Left lung (tissue), 10 donors: ENCODE data around the gene CCDC126. TPM values are rescaled to one million over a fixed set of nuclear protein-coding genes. Genes with fewer than 3 reads are reported as not detected.

Experiments
- ATAC-seq: fragments of 200-7000 bp; cut with Tn5 transposase; one replicate; pipeline ENCODE4 v1.9.1; 2020; ENCODE audit warnings: moderate library complexity
- DNase-seq, 4 donors: peaks; one replicate each; pipeline ENCODE4 v3.0.0-alpha.2; 2013 to 2020
- H3K27ac ChIP-seq, 2 donors: fragments of 200-600 bp; sonication (generic) in 1 of 2; one replicate each; pipeline versions ENCODE4 v1.5.0 to v1.8.0; 2020 to 2021
- H3K27me3 ChIP-seq, 2 donors: fragments of 200-600 bp; sonication (generic) in 1 of 2; one replicate each; pipeline versions ENCODE4 v1.5.0 to v1.8.0; 2020 to 2021
- H3K36me3 ChIP-seq, 2 donors: fragments of 200-600 bp; sonication (generic) in 1 of 2; one replicate each; pipeline versions ENCODE4 v1.5.0 to v1.8.0; 2020 to 2021
- H3K4me1 ChIP-seq, 2 donors: fragments of 200-600 bp; one replicate each; pipeline ENCODE4 v1.8.0; 2021
- H3K4me3 ChIP-seq, 2 donors: fragments of 200-600 bp; sonication (generic) in 1 of 2; one replicate each; pipeline versions ENCODE4 v1.5.0 to v1.8.0; 2020 to 2021; ENCODE audit warnings: mild to moderate bottlenecking in 1 of 2
- H3K9me3 ChIP-seq, 2 donors: fragments of 200-600 bp; sonication (generic) in 1 of 2; one replicate each; pipeline versions ENCODE4 v1.5.0 to v1.8.0; 2020 to 2021
- CTCF ChIP-seq, 2 donors: fragments of 200-600 bp; sonication (generic) in 1 of 2; IDR thresholded peaks; one replicate each; pipeline versions ENCODE4 v1.5.0 to v1.8.0; 2021; ENCODE audit warnings: antibody characterized with exemption in 2 of 2
- intact Hi-C, 2 donors: fragments of 100-400 bp; cut with DNase I; formaldehyde crosslinking; loops; one replicate each; pipeline versions ENCODE4 v1.11.2 to v1.14.2; 2022
- polyA plus RNA-seq, 6 donors: library from polyadenylated mRNA; unstranded; fragments of 120-200 nt; gene quantifications; one replicate each; pipeline ENCODE4 v1.2.1, GENCODE V29; 2013; ENCODE audit not compliant: insufficient read length in 6 of 6
- total RNA-seq, 2 donors: library from RNA; stranded (reverse); fragmentation: NEBNext Ultra II Directional; extraction: Animal tissue kit (Norgen Biotek cat#: 25700); gene quantifications; one replicate each; pipeline ENCODE4 v1.2.1, GENCODE V29; 2021
- donor health status: DM: no; HTN: yes; CAD: no.
- donor health status: DM: no; HTN: no; CAD: no.

CCDC126 gene
- total and polyA plus RNA-seq, 8 donors, result 10.3 to 14.3 (median 11.9) TPM

GRCh38 chr7:23615331-23615730, 18.1 kb downstream of the CCDC126 start:
- intact Hi-C loops, result no loop called here
- H3K27ac ChIP-seq, result no peak overlapping the region

GRCh38 chr7:23616593-23616992, 19.4 kb downstream of the CCDC126 start:
- Histone ChIP-seq H3K4me1 (no peaks in the 10 kb centered on the region), H3K27ac (no peak overlapping the region), H3K27me3 (no peaks in the 10 kb centered on the region), H3K36me3 (peaks cover 0 to 46% of the 10 kb centered on the region in 2 donors), H3K4me3 (no peak overlapping the region), H3K9me3 (peaks cover 0 to 34% of the 10 kb centered on the region in 2 donors)
- intact Hi-C loops, result no loop called here
- DNase-seq, result no peak
- no peak for ATAC-seq
- no peak for TF ChIP-seq CTCF (IDR thresholded peaks at IDR 0.05)

More at GRCh38 chr7:23615331-23615730, 18.1 kb downstream of the CCDC126 start:
- Histone ChIP-seq H3K9me3 (peaks cover 0 to 34% of the 10 kb centered on the region in 2 donors), H3K27me3 (no peaks in the 10 kb centered on the region), H3K4me1 (no peaks in the 10 kb centered on the region), H3K4me3 (no peak overlapping the region), H3K36me3 (peaks cover 0 to 51% of the 10 kb centered on the region in 2 donors)
- peak in 1 of 4 donors; percentile 26 for DNase-seq
- TF ChIP-seq CTCF (IDR thresholded peaks at IDR 0.05), result no peak
- ATAC-seq, result no peak

- Histone ChIP-seq H3K27me3 (no peaks in the 10 kb centered on the region), H3K36me3 (peaks cover 0 to 39% of the 10 kb centered on the region in 2 donors), H3K4me1 (no peaks in the 10 kb centered on the region), H3K27ac (no peak overlapping the region), H3K9me3 (peaks cover 0 to 34% of the 10 kb centered on the region in 2 donors), H3K4me3 (no peak overlapping the region)
- no peak for DNase-seq
- no peak for TF ChIP-seq CTCF (IDR thresholded peaks at IDR 0.05)
- intact Hi-C loops, result no loop called here
- ATAC-seq, result no peak
Measured at GRCh38 chr7:23617482-23617881, 20.3 kb downstream of the CCDC126 start.

- no peak overlapping the region for H3K27ac ChIP-seq
- no peak overlapping the region for H3K4me3 ChIP-seq
- intact Hi-C loops, result no loop called here
- H3K36me3 ChIP-seq, result peaks cover 0 to 31% of the 10 kb centered on the region in 2 donors
- no peaks in the 10 kb centered on the region for H3K4me1 ChIP-seq
- no peaks in the 10 kb centered on the region for H3K27me3 ChIP-seq
- DNase-seq (no peak), ATAC-seq (no peak)
- TF ChIP-seq CTCF (IDR thresholded peaks at IDR 0.05), result no peak
- peaks cover 0 to 34% of the 10 kb centered on the region in 2 donors for H3K9me3 ChIP-seq
Measured at GRCh38 chr7:23618241-23618640, 21.1 kb downstream of the CCDC126 start.

- Histone ChIP-seq H3K4me3 (no peak overlapping the region), H3K9me3 (peaks cover 0 to 34% of the 10 kb centered on the region in 2 donors), H3K36me3 (peaks cover 0 to 27% of the 10 kb centered on the region in 2 donors), H3K27ac (no peak overlapping the region), H3K4me1 (no peaks in the 10 kb centered on the region), H3K27me3 (no peaks in the 10 kb centered on the region)
- intact Hi-C loops, result no loop called here
- ATAC-seq, result no peak
- TF ChIP-seq CTCF (IDR thresholded peaks at IDR 0.05), result no peak
- DNase-seq, result no peak
Measured at GRCh38 chr7:23619141-23619540, 22.0 kb downstream of the CCDC126 start.
